HepG2 (cell line): ENCODE data around the gene TFEB. TPM values are rescaled to one million over a fixed set of nuclear protein-coding genes. Genes with fewer than 3 reads are reported as not detected.

Experiments
- ARID5B ChIP-seq: IDR thresholded peaks from 2 replicates; pipeline ENCODE4 v1.4.0; 2020; ENCODE audit warnings: mild to moderate bottlenecking, missing genetic modification reagents
- DPF2 ChIP-seq: sonication (generic); formaldehyde crosslinking; IDR thresholded peaks from 2 replicates; pipeline ENCODE4 v1.4.0; 2020; ENCODE audit warnings: mild to moderate bottlenecking, low read depth, missing genetic modification reagents, borderline replicate concordance
- ETV5 ChIP-seq: IDR thresholded peaks from 2 replicates; pipeline ENCODE4 v1.6.1; 2018; ENCODE audit warnings: missing biosample characterization, missing genetic modification reagents, inconsistent platforms, borderline replicate concordance
- JARID2 ChIP-seq: sonication (generic); formaldehyde crosslinking; IDR thresholded peaks from 2 replicates; pipeline ENCODE4 v1.8.1; 2023; ENCODE audit warnings: missing genetic modification reagents, inconsistent platforms; ENCODE audit not compliant: insufficient replicate concordance
- PITX1 ChIP-seq: sonication (generic); formaldehyde crosslinking; IDR thresholded peaks from 2 replicates; pipeline ENCODE4 v1.5.1; 2020; ENCODE audit warnings: mild to moderate bottlenecking, missing genetic modification reagents
- ZFX ChIP-seq: sonication (generic); formaldehyde crosslinking; IDR thresholded peaks from 2 replicates; pipeline ENCODE4 v1.4.0; 2020; ENCODE audit warnings: mild to moderate bottlenecking, low read depth, missing genetic modification reagents, moderate library complexity
- ZFY ChIP-seq: sonication (generic); formaldehyde crosslinking; IDR thresholded peaks from 2 replicates; pipeline ENCODE4 v1.4.0; 2020; ENCODE audit warnings: missing genetic modification reagents
- ZNF18 ChIP-seq: sonication (generic); formaldehyde crosslinking; IDR thresholded peaks from 2 replicates; pipeline ENCODE4 v1.8.0; 2022; ENCODE audit warnings: mild to moderate bottlenecking, missing genetic modification reagents; ENCODE audit not compliant: insufficient replicate concordance
- ZNF383 ChIP-seq: sonication (generic); formaldehyde crosslinking; IDR thresholded peaks from 2 replicates; pipeline ENCODE4 v1.4.0; 2020; ENCODE audit warnings: missing genetic modification reagents, mild to moderate bottlenecking, borderline replicate concordance
- ZNF564 ChIP-seq: sonication (generic); formaldehyde crosslinking; IDR thresholded peaks from 2 replicates; pipeline ENCODE4 v1.8.1; 2023; ENCODE audit warnings: mild to moderate bottlenecking, missing genetic modification reagents
- ZNF572 ChIP-seq: sonication (generic); formaldehyde crosslinking; IDR thresholded peaks from 2 replicates; pipeline ENCODE4 v1.5.1; 2020; ENCODE audit warnings: mild to moderate bottlenecking, missing genetic modification reagents
- ZNF713 ChIP-seq: sonication (generic); formaldehyde crosslinking; IDR thresholded peaks from 2 replicates; pipeline ENCODE4 v1.4.0; 2020; ENCODE audit warnings: mild to moderate bottlenecking, missing genetic modification reagents
- ZNF800 ChIP-seq: sonication (generic); formaldehyde crosslinking; IDR thresholded peaks from 2 replicates; pipeline ENCODE4 v1.4.0; 2020; ENCODE audit warnings: missing genetic modification reagents
- ZNF839 ChIP-seq: sonication (generic); formaldehyde crosslinking; IDR thresholded peaks from 2 replicates; pipeline ENCODE4 v1.4.0; 2020; ENCODE audit warnings: missing genetic modification reagents, mild to moderate bottlenecking, borderline replicate concordance
- polyA plus RNA-seq, 8 experiments: library from polyadenylated mRNA; depleted of rRNA in 3 of 8; stranded (reverse) in 7 of 8; unstranded in 1 of 8; fragments of >200 nt; fragmentation: Illumina TruSeq in 4 of 8; extraction: Trizol in 4 of 8; gene quantifications; 2 replicates each; pipeline versions ENCODE4 v1.2.1 to v1.2.3, GENCODE V29; 2011 to 2016; ENCODE audit warnings: low read depth in 4 of 8, missing spikeins in 1 of 8, mixed read lengths in 1 of 8; ENCODE audit not compliant: insufficient read depth in 1 of 8
- total RNA-seq, 5 experiments: library from RNA; depleted of rRNA; stranded (reverse); fragments of >200 nt; fragmentation: Illumina TruSeq; extraction: Trizol; gene quantifications; 2 replicates each; pipeline ENCODE4 v1.2.3, GENCODE V29; 2016; ENCODE audit warnings: low read depth in 1 of 5
- TF ChIP-seq, protein P1 (sequence below): sonication (generic); formaldehyde crosslinking; IDR thresholded peaks from 2 replicates; pipeline ENCODE4 v1.5.1; 2020; ENCODE audit warnings: mild to moderate bottlenecking, moderate library complexity, missing genetic modification reagents

Gene TFEB
- total and polyA plus RNA-seq, 2 of the 13 experiments (the other 11 are each of a cell fraction or from before 2014, with no cell fraction given) = 13.3 to 18.7 TPM

DNA sequence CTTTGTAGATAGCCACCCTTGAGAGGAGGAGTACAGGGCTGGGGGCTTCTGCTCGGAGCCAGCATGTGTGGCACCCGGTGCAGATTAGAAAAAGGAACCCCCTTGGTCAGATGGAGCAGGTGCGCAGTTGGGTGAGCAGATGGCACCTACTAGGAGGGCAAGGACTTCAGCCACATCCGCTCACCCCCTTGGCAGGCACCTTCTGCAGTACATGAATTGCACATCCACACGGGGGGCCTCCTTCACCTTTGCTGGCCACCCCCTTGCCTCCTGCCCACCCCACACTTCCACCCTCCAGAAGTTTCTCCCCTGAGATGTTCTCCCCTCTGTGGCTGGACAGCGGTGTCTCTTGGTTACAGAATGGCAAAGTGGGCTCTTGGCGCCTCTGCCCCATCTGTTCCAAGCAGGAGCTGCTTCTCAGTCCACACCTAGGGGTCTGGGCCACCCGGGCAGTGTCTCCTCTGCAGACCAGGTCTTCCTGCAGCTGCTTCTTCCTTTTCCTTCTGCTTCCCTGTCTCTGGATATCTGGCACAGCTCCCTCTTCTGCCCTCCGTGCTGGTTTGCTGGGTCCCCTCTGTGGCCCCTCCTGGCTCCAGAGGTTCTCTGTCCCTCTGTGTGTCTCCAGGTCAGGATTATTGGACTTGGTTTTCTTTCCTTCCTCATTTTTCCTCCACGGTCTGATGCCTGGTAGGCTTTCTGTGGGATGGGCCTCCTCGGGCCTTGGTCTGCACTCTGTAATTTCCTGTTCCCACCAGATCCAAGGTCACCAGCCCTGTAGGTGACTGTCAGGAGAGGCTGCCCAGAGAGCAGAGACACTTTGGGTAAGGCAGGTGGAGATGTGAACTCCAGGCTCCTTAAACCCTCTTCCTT lies 93.1 kb downstream of the TFEB start (continued):
- TF ChIP-seq ARID5B (CRISPR knock-in tag) (peak; percentile 12; the same call in 1 of the 2 replicates), ZNF572 (CRISPR knock-in tag) (no peak), ZNF713 (CRISPR knock-in tag) (no peak), PITX1 (CRISPR knock-in tag) (no peak), ZNF800 (CRISPR knock-in tag) (0 out of 2 replicates have a peak, but pooled peaks have one; percentile 39), ZNF18 (CRISPR knock-in tag) (peak; percentile 69), ZFX (CRISPR knock-in tag) (peak; percentile 60; the same call in 1 of the 2 replicates), ETV5 (CRISPR knock-in tag) (peak; percentile 14; the same call in 1 of the 2 replicates), ZFY (peak; percentile 49), ZNF383 (no peak), ZNF839 (CRISPR knock-in tag) (no peak), ZNF564 (CRISPR knock-in tag) (no peak), JARID2 (CRISPR knock-in tag) (no peak), DPF2 (CRISPR knock-in tag) (0 out of 2 replicates have a peak, but pooled peaks have one; percentile 22)
- TF ChIP-seq, protein P1, sequence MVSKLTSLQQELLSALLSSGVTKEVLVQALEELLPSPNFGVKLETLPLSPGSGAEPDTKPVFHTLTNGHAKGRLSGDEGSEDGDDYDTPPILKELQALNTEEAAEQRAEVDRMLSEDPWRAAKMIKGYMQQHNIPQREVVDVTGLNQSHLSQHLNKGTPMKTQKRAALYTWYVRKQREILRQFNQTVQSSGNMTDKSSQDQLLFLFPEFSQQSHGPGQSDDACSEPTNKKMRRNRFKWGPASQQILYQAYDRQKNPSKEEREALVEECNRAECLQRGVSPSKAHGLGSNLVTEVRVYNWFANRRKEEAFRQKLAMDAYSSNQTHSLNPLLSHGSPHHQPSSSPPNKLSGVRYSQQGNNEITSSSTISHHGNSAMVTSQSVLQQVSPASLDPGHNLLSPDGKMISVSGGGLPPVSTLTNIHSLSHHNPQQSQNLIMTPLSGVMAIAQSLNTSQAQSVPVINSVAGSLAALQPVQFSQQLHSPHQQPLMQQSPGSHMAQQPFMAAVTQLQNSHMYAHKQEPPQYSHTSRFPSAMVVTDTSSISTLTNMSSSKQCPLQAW (CRISPR knock-in tag) = peak; percentile 68; the same call in 1 of the 2 replicates
